Neural cell (in vitro differentiated cells): ENCODE measurements around the gene THAP7. TPM values are rescaled to one million over a fixed set of nuclear protein-coding genes. Genes with fewer than 3 reads are reported as not detected.

Experiments used
- H2AFZ ChIP-seq: fragments of 200-600, 300-800 bp; sonication (generic), shearing (Covaris generic); 2 replicates; pipeline ENCODE4 v1.6.0; 2014; ENCODE audit warnings: low read depth, mild to moderate bottlenecking, antibody characterized with exemption, low read length, moderate library complexity
- H3F3A ChIP-seq: fragments of 200-600 bp; shearing (Covaris generic); 2 replicates; pipeline ENCODE4 v1.6.1; 2016; ENCODE audit warnings: mild to moderate bottlenecking, moderate library complexity, mixed read lengths, antibody characterized with exemption, low read length; ENCODE audit not compliant: insufficient read depth, poor library complexity, severe bottlenecking
- H3K27ac ChIP-seq: fragments of 200-600, 300-800 bp; sonication (generic), shearing (Covaris generic); 2 replicates; pipeline ENCODE4 v1.5.1; 2014; ENCODE audit warnings: mild to moderate bottlenecking, low read length, moderate library complexity
- H3K27me3 ChIP-seq: fragments of 300-800, 200-600 bp; sonication (generic), shearing (Covaris generic); 2 replicates; pipeline ENCODE4 v1.6.0; 2014; ENCODE audit warnings: mild to moderate bottlenecking, low read depth, low read length, moderate library complexity; ENCODE audit not compliant: insufficient read depth
- H3K36me3 ChIP-seq: fragments of 300-800, 200-600 bp; sonication (generic), shearing (Covaris generic); 2 replicates; pipeline ENCODE4 v1.5.1; 2014; ENCODE audit warnings: mild to moderate bottlenecking, antibody characterized with exemption, low read length, moderate library complexity; ENCODE audit not compliant: insufficient read depth
- H3K4me2 ChIP-seq: fragments of 300-800, 200-600 bp; sonication (generic), shearing (Covaris generic); 2 replicates; pipeline ENCODE4 v1.6.0; 2014; ENCODE audit warnings: mild to moderate bottlenecking, low read length
- H3K4me3 ChIP-seq: fragments of 300-800, 200-600 bp; sonication (generic), shearing (Covaris generic); 2 replicates; pipeline ENCODE4 v1.5.1; 2014; ENCODE audit warnings: mild to moderate bottlenecking, low read length, moderate library complexity
- H3K79me2 ChIP-seq: fragments of 200-600 bp; shearing (Covaris generic); replicated peaks from 2 replicates; pipeline ENCODE4 v1.6.0; 2014; ENCODE audit warnings: mild to moderate bottlenecking, low read length, moderate library complexity; ENCODE audit not compliant: insufficient read depth
- H3K9ac ChIP-seq: fragments of 300-800, 200-600 bp; sonication (generic), shearing (Covaris generic); 2 replicates; pipeline ENCODE4 v1.6.1; 2016; ENCODE audit warnings: mild to moderate bottlenecking, low read length, mixed read lengths
- H3K9me2 ChIP-seq: fragments of 200-600 bp; shearing (Covaris generic); 2 replicates; pipeline ENCODE4 v1.6.1; 2016; ENCODE audit warnings: mild to moderate bottlenecking, low read length, mixed read lengths; ENCODE audit not compliant: insufficient read depth
- H3K9me3 ChIP-seq: fragments of 200-600, 300-800 bp; sonication (generic), shearing (Covaris generic); 2 replicates; pipeline ENCODE4 v1.6.1; 2016; ENCODE audit warnings: mild to moderate bottlenecking, mixed run types, low read length, moderate library complexity, mixed read lengths
- H4K20me1 ChIP-seq: fragments of 200-600 bp; shearing (Covaris generic); 2 replicates; pipeline ENCODE4 v1.6.1; 2016; ENCODE audit warnings: mild to moderate bottlenecking, mixed run types; ENCODE audit not compliant: insufficient read depth
- CTCF ChIP-seq: fragments of 450-650 bp; IDR thresholded peaks from 2 replicates; pipeline ENCODE4 v1.5.1; 2014; ENCODE audit warnings: antibody characterized with exemption, mild to moderate bottlenecking, moderate library complexity; ENCODE audit not compliant: poor library complexity, severe bottlenecking
- EP300 ChIP-seq: fragments of 450-650 bp; conservative IDR thresholded peaks from 2 replicates; pipeline ENCODE4 v1.6.1; 2014; ENCODE audit warnings: antibody characterized with exemption, mild to moderate bottlenecking, moderate library complexity; ENCODE audit not compliant: poor library complexity, severe bottlenecking
- EZH2 ChIP-seq: fragments of 200-600, 300-800 bp; shearing (Covaris generic), sonication (generic); IDR thresholded peaks from 2 replicates; pipeline ENCODE4 v1.6.1; 2014; ENCODE audit warnings: antibody characterized with exemption, low read length, borderline replicate concordance, mild to moderate bottlenecking; ENCODE audit not compliant: insufficient read depth, poor library complexity, severe bottlenecking
- MXI1 ChIP-seq: fragments of 450-650 bp; conservative IDR thresholded peaks from 2 replicates; pipeline ENCODE4 v1.6.1; 2014; ENCODE audit warnings: antibody characterized with exemption, mild to moderate bottlenecking; ENCODE audit not compliant: poor library complexity, severe bottlenecking
- POLR2AphosphoS5 ChIP-seq: IDR thresholded peaks from 2 replicates; pipeline ENCODE4 v1.6.1; 2012
- RAD21 ChIP-seq: fragments of 450-650 bp; conservative IDR thresholded peaks from 2 replicates; pipeline ENCODE4 v1.6.1; 2014; ENCODE audit warnings: antibody characterized with exemption, mild to moderate bottlenecking, moderate library complexity
- REST ChIP-seq: IDR thresholded peaks from 2 replicates; pipeline ENCODE4 v1.6.1; 2012; ENCODE audit warnings: borderline replicate concordance
- SMC3 ChIP-seq: fragments of 450-650 bp; conservative IDR thresholded peaks from 2 replicates; pipeline ENCODE4 v1.6.1; 2014; ENCODE audit warnings: antibody characterized with exemption, mild to moderate bottlenecking, moderate library complexity; ENCODE audit not compliant: poor library complexity
- TAF1 ChIP-seq: IDR thresholded peaks from 2 replicates; pipeline ENCODE4 v1.6.1; 2012; ENCODE audit warnings: low read depth
- polyA plus RNA-seq: library from polyadenylated mRNA; depleted of rRNA; stranded (reverse); fragments of >200 nt; gene quantifications from 2 replicates; pipeline ENCODE4 v1.2.3, GENCODE V29; 2014

The THAP7 gene
- polyA plus RNA-seq, 1 donor from 2014 or later, result 28.7 TPM

GRCh38 chr22:20967697-20968211 lies 34.2 kb downstream of the THAP7 start:
- TF ChIP-seq EZH2 (no peak), CTCF (no peak), TAF1 (no peak), RAD21 (no peak), SMC3 (no peak), EP300 (no peak), POLR2AphosphoS5 (no peak), MXI1 (no peak), REST (no peak)
- no peaks in the 10 kb centered on the region for H3K9me2 ChIP-seq
- H3K9me3 ChIP-seq, result no peaks in the 10 kb centered on the region
- no peaks in the 10 kb centered on the region for H3K36me3 ChIP-seq
- no peaks in the 10 kb centered on the region for H3F3A ChIP-seq
- no peaks in the 10 kb centered on the region for H4K20me1 ChIP-seq
- no peak overlapping the region for H3K4me2 ChIP-seq
- H2AFZ ChIP-seq, result no peak overlapping the region
- no peak overlapping the region for H3K9ac ChIP-seq
- no peaks in the 10 kb centered on the region for H3K79me2 ChIP-seq
- H3K27ac ChIP-seq, result no peak overlapping the region
- no peak overlapping the region for H3K4me3 ChIP-seq
- H3K27me3 ChIP-seq, result peaks cover 20% of the 10 kb centered on the region

GRCh38 chr22:20966883-20967696 lies 34.8 kb downstream of the THAP7 start, which contains the start of gene AIFM3:
AIFM3 (plus strand) TSS chr22:20967255; CDS start chr22:20967945, 690 bp downstream.
- Histone ChIP-seq H3K9me2 (no peaks in the 10 kb centered on the region), H3K9me3 (no peaks in the 10 kb centered on the region), H3K36me3 (no peaks in the 10 kb centered on the region), H3K4me2 (no peak within 1 kb of the TSS), H2AFZ (no peak within 1 kb of the TSS), H4K20me1 (no peaks in the 10 kb centered on the region), H3K4me3 (no peak within 1 kb of the TSS), H3K79me2 (no peaks in the 10 kb centered on the region), H3K9ac (no peak within 1 kb of the TSS), H3F3A (no peaks in the 10 kb centered on the region), H3K27ac (no peak within 1 kb of the TSS), H3K27me3 (peaks cover 20% of the 10 kb centered on the region)
- TF ChIP-seq REST (no peak), EP300 (no peak), RAD21 (no peak), EZH2 (no peak)
